Measurements from ENCODE around the gene LTB4R2.
A peak's percentile ranks its signal among the peaks of the same experiment; 100 is the strongest.

LTB4R2 gene

GRCh38 chr14:24329073-24329663, 19.2 kb downstream of the LTB4R2 start:
- Histone ChIP-seq H3K9me3 (ENCODE audit: control insufficient read depth in 5 of 5, low read length in 5 of 5) (no peaks in the 10 kb centered on the region), H3K4me3 (ENCODE audit: low read depth in 1 of 5, low read length in 5 of 5) (no peak overlapping the region), H3K4me1 (ENCODE audit: control insufficient read depth in 5 of 5, insufficient read depth in 5 of 5, low read length in 5 of 5) (peaks cover 4 to 53% (median 39%) of the 10 kb centered on the region in 5 donors), H3K9ac (ENCODE audit: low read length in 5 of 5) (no peak overlapping the region), H3K27ac (ENCODE audit: low read depth, low read length) (no peak overlapping the region), H3K36me3 (ENCODE audit: control insufficient read depth in 5 of 5, insufficient read depth in 5 of 5, low read length in 5 of 5) (peaks cover 0 to 43% (median 22%) of the 10 kb centered on the region in 5 donors), H3K27me3 (ENCODE audit: control insufficient read depth in 5 of 5, insufficient read depth in 4 of 5, low read length in 5 of 5) (peaks cover 0 to 9% (median 7%) of the 10 kb centered on the region in 5 donors)

GRCh38 chr14:24329736-24330135, 19.8 kb downstream of the LTB4R2 start:
- Histone ChIP-seq H3K4me3 (ENCODE audit: low read depth in 1 of 5, low read length in 5 of 5) (no peak overlapping the region), H3K27me3 (ENCODE audit: control insufficient read depth in 5 of 5, insufficient read depth in 4 of 5, low read length in 5 of 5) (peaks cover 0 to 13% (median 9%) of the 10 kb centered on the region in 5 donors), H3K4me1 (ENCODE audit: control insufficient read depth in 5 of 5, insufficient read depth in 5 of 5, low read length in 5 of 5) (peaks cover 4 to 59% (median 44%) of the 10 kb centered on the region in 5 donors), H3K9ac (ENCODE audit: low read length in 5 of 5) (no peak overlapping the region), H3K36me3 (ENCODE audit: control insufficient read depth in 5 of 5, insufficient read depth in 5 of 5, low read length in 5 of 5) (peaks cover 0 to 39% (median 19%) of the 10 kb centered on the region in 5 donors), H3K9me3 (ENCODE audit: control insufficient read depth in 5 of 5, low read length in 5 of 5) (no peaks in the 10 kb centered on the region), H3K27ac (ENCODE audit: low read depth, low read length) (no peak overlapping the region)

- Histone ChIP-seq H3K4me1 (ENCODE audit: control insufficient read depth in 5 of 5, insufficient read depth in 5 of 5, low read length in 5 of 5) (peaks cover 7 to 71% (median 56%) of the 10 kb centered on the region in 5 donors), H3K27ac (ENCODE audit: low read depth, low read length) (no peak overlapping the region), H3K9me3 (ENCODE audit: control insufficient read depth in 5 of 5, low read length in 5 of 5) (no peaks in the 10 kb centered on the region), H3K9ac (ENCODE audit: low read length in 5 of 5) (no peak overlapping the region), H3K4me3 (ENCODE audit: low read depth in 1 of 5, low read length in 5 of 5) (no peak overlapping the region), H3K27me3 (ENCODE audit: control insufficient read depth in 5 of 5, insufficient read depth in 4 of 5, low read length in 5 of 5) (peaks cover 0 to 21% (median 16%) of the 10 kb centered on the region in 5 donors), H3K36me3 (ENCODE audit: control insufficient read depth in 5 of 5, insufficient read depth in 5 of 5, low read length in 5 of 5) (peaks cover 0 to 25% (median 14%) of the 10 kb centered on the region in 5 donors)
These were observed 21.2 kb downstream of the LTB4R2 start for GRCh38 chr14:24330973-24331674.

GRCh38 chr14:24331731-24332267, 21.9 kb downstream of the LTB4R2 start:
- H3K27ac ChIP-seq (ENCODE audit: low read depth, low read length) = no peak overlapping the region
- no peak overlapping the region for H3K4me3 ChIP-seq (ENCODE audit: low read depth in 1 of 5, low read length in 5 of 5)
- peaks cover 0 to 27% (median 15%) of the 10 kb centered on the region in 5 donors for H3K36me3 ChIP-seq (ENCODE audit: control insufficient read depth in 5 of 5, insufficient read depth in 5 of 5, low read length in 5 of 5)
- no peak overlapping the region for H3K9ac ChIP-seq (ENCODE audit: low read length in 5 of 5)
- H3K4me1 ChIP-seq (ENCODE audit: control insufficient read depth in 5 of 5, insufficient read depth in 5 of 5, low read length in 5 of 5) = peaks cover 7 to 68% (median 56%) of the 10 kb centered on the region in 5 donors
- H3K27me3 ChIP-seq (ENCODE audit: control insufficient read depth in 5 of 5, insufficient read depth in 4 of 5, low read length in 5 of 5) = peaks cover 0 to 22% (median 16%) of the 10 kb centered on the region in 5 donors
- no peaks in the 10 kb centered on the region for H3K9me3 ChIP-seq (ENCODE audit: control insufficient read depth in 5 of 5, low read length in 5 of 5)

- Histone ChIP-seq H3K9ac (ENCODE audit: low read length in 5 of 5) (no peak overlapping the region), H3K9me3 (ENCODE audit: control insufficient read depth in 5 of 5, low read length in 5 of 5) (no peaks in the 10 kb centered on the region), H3K4me3 (ENCODE audit: low read depth in 1 of 5, low read length in 5 of 5) (peak overlapping the region in 3 of 5 donors; percentile 11 to 57 (median 25)), H3K27me3 (ENCODE audit: control insufficient read depth in 5 of 5, insufficient read depth in 4 of 5, low read length in 5 of 5) (peaks cover 0 to 24% (median 20%) of the 10 kb centered on the region in 5 donors), H3K27ac (ENCODE audit: low read depth, low read length) (no peak overlapping the region), H3K4me1 (ENCODE audit: control insufficient read depth in 5 of 5, insufficient read depth in 5 of 5, low read length in 5 of 5) (peaks cover 7 to 62% (median 50%) of the 10 kb centered on the region in 5 donors), H3K36me3 (ENCODE audit: control insufficient read depth in 5 of 5, insufficient read depth in 5 of 5, low read length in 5 of 5) (peaks cover 0 to 33% (median 13%) of the 10 kb centered on the region in 5 donors)
These were observed 22.5 kb downstream of the LTB4R2 start for GRCh38 chr14:24332268-24332993.

- Histone ChIP-seq H3K4me1 (ENCODE audit: control insufficient read depth in 5 of 5, insufficient read depth in 5 of 5, low read length in 5 of 5) (peaks cover 12 to 67% (median 56%) of the 10 kb centered on the region in 5 donors), H3K27ac (ENCODE audit: low read depth, low read length) (peak within 1 kb of the TSS; percentile 88), H3K9ac (ENCODE audit: low read length in 5 of 5) (peak within 1 kb of the TSS in 4 of 5 donors; percentile 57 to 83 (median 70)), H3K9me3 (ENCODE audit: control insufficient read depth in 5 of 5, low read length in 5 of 5) (no peaks in the 10 kb centered on the region), H3K4me3 (ENCODE audit: low read depth in 1 of 5, low read length in 5 of 5) (peak within 1 kb of the TSS; percentile 27 to 77 (median 71)), H3K36me3 (ENCODE audit: control insufficient read depth in 5 of 5, insufficient read depth in 5 of 5, low read length in 5 of 5) (peaks cover 0 to 38% (median 9%) of the 10 kb centered on the region in 5 donors), H3K27me3 (ENCODE audit: control insufficient read depth in 5 of 5, insufficient read depth in 4 of 5, low read length in 5 of 5) (peaks cover 0 to 27% (median 20%) of the 10 kb centered on the region in 5 donors)
These were observed 24.7 kb downstream of the LTB4R2 start, which contains the start of gene ADCY4 for GRCh38 chr14:24334431-24335291. TSS of gene ADCY4 (minus strand) at chr14:24335071. CDS start at chr14:24334652, 419 bp downstream.

- H3K27me3 ChIP-seq (ENCODE audit: control insufficient read depth in 5 of 5, insufficient read depth in 4 of 5, low read length in 5 of 5) = peaks cover 0 to 27% (median 20%) of the 10 kb centered on the region in 5 donors
- H3K4me1 ChIP-seq (ENCODE audit: control insufficient read depth in 5 of 5, insufficient read depth in 5 of 5, low read length in 5 of 5) = peaks cover 12 to 67% (median 60%) of the 10 kb centered on the region in 5 donors
- peak overlapping the region in 4 of 5 donors; percentile 12 to 77 (median 73) for H3K4me3 ChIP-seq (ENCODE audit: low read depth in 1 of 5, low read length in 5 of 5)
- peak overlapping the region in 1 of 5 donors; percentile 83 for H3K9ac ChIP-seq (ENCODE audit: low read length in 5 of 5)
- H3K9me3 ChIP-seq (ENCODE audit: control insufficient read depth in 5 of 5, low read length in 5 of 5) = no peaks in the 10 kb centered on the region
- peak overlapping the region; percentile 88 for H3K27ac ChIP-seq (ENCODE audit: low read depth, low read length)
- H3K36me3 ChIP-seq (ENCODE audit: control insufficient read depth in 5 of 5, insufficient read depth in 5 of 5, low read length in 5 of 5) = peaks cover 0 to 33% (median 4%) of the 10 kb centered on the region in 5 donors
These were observed 25.7 kb downstream of the LTB4R2 start for GRCh38 chr14:24335461-24336171.

- Histone ChIP-seq H3K4me3 (ENCODE audit: low read depth in 1 of 5, low read length in 5 of 5) (no peak overlapping the region), H3K9me3 (ENCODE audit: control insufficient read depth in 5 of 5, low read length in 5 of 5) (no peaks in the 10 kb centered on the region), H3K27ac (ENCODE audit: low read depth, low read length) (no peak overlapping the region), H3K27me3 (ENCODE audit: control insufficient read depth in 5 of 5, insufficient read depth in 4 of 5, low read length in 5 of 5) (peaks cover 0 to 26% (median 18%) of the 10 kb centered on the region in 5 donors), H3K36me3 (ENCODE audit: control insufficient read depth in 5 of 5, insufficient read depth in 5 of 5, low read length in 5 of 5) (peaks cover 0 to 20% (median 3%) of the 10 kb centered on the region in 5 donors), H3K4me1 (ENCODE audit: control insufficient read depth in 5 of 5, insufficient read depth in 5 of 5, low read length in 5 of 5) (peaks cover 9 to 60% (median 53%) of the 10 kb centered on the region in 5 donors), H3K9ac (ENCODE audit: low read length in 5 of 5) (no peak overlapping the region)
These were observed 27.3 kb downstream of the LTB4R2 start for GRCh38 chr14:24337144-24337823.

All from subcutaneous abdominal adipose tissue (tissue), 5 donors.